PC-3 (cell line): Measurements from ENCODE around the gene COL25A1. TPM values are rescaled to one million over a fixed set of nuclear protein-coding genes. Genes with fewer than 3 reads are reported as not detected.

Experiments used
- ATAC-seq: fragments of 200-7000 bp; cut with Tn5 transposase; 2 replicates; pipeline ENCODE4 v1.9.1; 2020; ENCODE audit warnings: mild to moderate bottlenecking, moderate library complexity
- BruUV-seq: library from RNA; stranded (reverse); fragments of 400-500 nt; replicated peaks from 2 replicates; lab custom pipeline; 2021; lab: Mats Ljungman, UMichigan
- CTCF ChIA-PET: fragments of 300-600 bp; sonication (Branson Sonifier 250); formaldehyde crosslinking; loops from one replicate; lab custom pipeline; 2022; ENCODE audit warnings: antibody characterized with exemption; lab: Charles Lee
- POLR2A ChIA-PET: fragments of 300-600 bp; sonication (Branson Sonifier 250); formaldehyde crosslinking; loops from one replicate; lab custom pipeline; 2022; ENCODE audit warnings: antibody characterized with exemption; ENCODE audit not compliant: unreplicated experiment; lab: Charles Lee
- DNase-seq: peaks from one replicate; pipeline ENCODE4 v3.0.0-alpha.2; 2015
- H2AFZ ChIP-seq: fragments of 300-600 bp; sonication (generic); 2 replicates; pipeline ENCODE4 v1.6.0; 2016; ENCODE audit warnings: antibody characterized with exemption, low read length
- H3F3A ChIP-seq: fragments of 300-600 bp; sonication (generic); one replicate; pipeline ENCODE4 v1.6.0; 2017; ENCODE audit warnings: antibody characterized with exemption, low read length, control low read depth, mild to moderate bottlenecking; ENCODE audit not compliant: unreplicated experiment
- H3K27ac ChIP-seq: fragments of 300-600 bp; sonication (generic); 2 replicates; pipeline ENCODE4 v1.5.1; 2016; ENCODE audit warnings: mild to moderate bottlenecking, low read length
- H3K27me3 ChIP-seq: fragments of 300-600 bp; sonication (generic); 2 replicates; pipeline ENCODE4 v1.6.1; 2016; ENCODE audit warnings: low read length, mixed read lengths
- H3K36me3 ChIP-seq: fragments of 300-600 bp; sonication (generic); 2 replicates; pipeline ENCODE4 v1.6.1; 2016; ENCODE audit warnings: low read depth, mixed run types, low read length, mixed read lengths
- H3K4me1 ChIP-seq: fragments of 300-600 bp; sonication (generic); 2 replicates; pipeline ENCODE4 v1.5.1; 2016; ENCODE audit warnings: low read length; ENCODE audit not compliant: insufficient read depth
- H3K4me2 ChIP-seq: fragments of 300-600 bp; sonication (generic); 2 replicates; pipeline ENCODE4 v1.6.0; 2016; ENCODE audit warnings: low read length
- H3K4me3 ChIP-seq: fragments of 300-600 bp; sonication (generic); 2 replicates; pipeline ENCODE4 v1.5.1; 2016; ENCODE audit warnings: mild to moderate bottlenecking, low read length, mixed read lengths
- H3K79me2 ChIP-seq: fragments of 300-600 bp; sonication (generic); 2 replicates; pipeline ENCODE4 v1.6.1; 2017; ENCODE audit warnings: low read length, mixed read lengths
- H3K9ac ChIP-seq: fragments of 300-600 bp; sonication (generic); 2 replicates; pipeline ENCODE4 v1.6.0; 2016; ENCODE audit warnings: mild to moderate bottlenecking, low read length
- H3K9me2 ChIP-seq: fragments of 300-600 bp; sonication (generic); replicated peaks from 2 replicates; pipeline ENCODE4 v1.6.1; 2016; ENCODE audit warnings: mixed run types, low read length, mixed read lengths
- H3K9me3 ChIP-seq: fragments of 300-600 bp; sonication (generic); 2 replicates; pipeline ENCODE4 v1.6.1; 2016; ENCODE audit warnings: low read length, mixed read lengths
- H4K20me1 ChIP-seq: fragments of 300-600 bp; sonication (generic); 2 replicates; pipeline ENCODE4 v1.6.1; 2016; ENCODE audit warnings: low read length, mixed read lengths
- CTCF ChIP-seq: fragments of 300-600 bp; sonication (generic); conservative IDR thresholded peaks from 2 replicates; pipeline ENCODE4 v1.5.1; 2017; ENCODE audit warnings: antibody characterized with exemption, low read depth, mild to moderate bottlenecking, low read length
- EZH2 ChIP-seq: fragments of 300-600 bp; sonication (generic); IDR thresholded peaks from one replicate; pipeline ENCODE4 v1.6.1; 2017; ENCODE audit warnings: antibody characterized with exemption, mild to moderate bottlenecking, low read length; ENCODE audit not compliant: unreplicated experiment
- EZH2phosphoT487 ChIP-seq: fragments of 300-600 bp; sonication (generic); IDR thresholded peaks from 2 replicates; pipeline ENCODE4 v1.6.1; 2018; ENCODE audit warnings: mild to moderate bottlenecking, antibody characterized with exemption, low read length, borderline replicate concordance
- intact Hi-C: fragments of 100-400 bp; cut with micrococcal nuclease; formaldehyde crosslinking; loops from 2 replicates; pipeline ENCODE4 v1.9.0; 2023
- total RNA-seq: library from RNA; depleted of rRNA; stranded (reverse); fragments of >200 nt; gene quantifications from 2 replicates; pipeline ENCODE4 v1.2.3, GENCODE V29; 2014

COL25A1 gene
- total RNA-seq, 1 experiment from 2014 or later = not detected

- intact Hi-C loops = no loop called here
- Histone ChIP-seq H3K27ac (no peak overlapping the region), H3K4me3 (no peak overlapping the region), H2AFZ (no peak overlapping the region), H3K9me2 (no peaks in the 10 kb centered on the region), H3K79me2 (no peaks in the 10 kb centered on the region), H3K27me3 (peaks cover 9% of the 10 kb centered on the region), H3K36me3 (no peaks in the 10 kb centered on the region), H3K9me3 (no peaks in the 10 kb centered on the region), H4K20me1 (no peaks in the 10 kb centered on the region), H3K4me1 (no peaks in the 10 kb centered on the region), H3F3A (no peaks in the 10 kb centered on the region), H3K9ac (no peak overlapping the region), H3K4me2 (no peak overlapping the region)
- BruUV-seq = no TSS peak
- ChIA-PET POLR2A (no interaction called here), CTCF (no interaction called here)
- ATAC-seq (no peak), DNase-seq (no peak)
- TF ChIP-seq EZH2phosphoT487 (no peak), CTCF (no peak), EZH2 (no peak)
Observed at GRCh38 chr4:109251396-109251795, 51.1 kb downstream of the COL25A1 start.

GRCh38 chr4:109248322-109248900 is 54.0 kb downstream of the COL25A1 start:
- Histone ChIP-seq H3K9ac (no peak overlapping the region), H3K4me3 (no peak overlapping the region), H3K36me3 (no peaks in the 10 kb centered on the region), H3K4me1 (no peaks in the 10 kb centered on the region), H2AFZ (no peak overlapping the region), H3K9me3 (no peaks in the 10 kb centered on the region), H3K27me3 (no peaks in the 10 kb centered on the region), H3K9me2 (no peaks in the 10 kb centered on the region), H3F3A (no peaks in the 10 kb centered on the region), H3K79me2 (no peaks in the 10 kb centered on the region), H3K27ac (no peak overlapping the region), H3K4me2 (no peak overlapping the region), H4K20me1 (no peaks in the 10 kb centered on the region)
- ATAC-seq (no peak), DNase-seq (no peak)
- intact Hi-C loops = no loop called here
- ChIA-PET POLR2A (no interaction called here), CTCF (no interaction called here)
- no peak for TF ChIP-seq EZH2phosphoT487
- no peak for TF ChIP-seq CTCF
- no peak for TF ChIP-seq EZH2
- BruUV-seq = no TSS peak

GRCh38 chr4:109243871-109244270 is 58.6 kb downstream of the COL25A1 start:
- Histone ChIP-seq H3K9me2 (no peaks in the 10 kb centered on the region), H4K20me1 (no peaks in the 10 kb centered on the region), H3K9ac (no peak overlapping the region), H3F3A (no peaks in the 10 kb centered on the region), H2AFZ (no peak overlapping the region), H3K4me1 (no peaks in the 10 kb centered on the region), H3K27ac (no peak overlapping the region), H3K4me3 (no peak overlapping the region), H3K4me2 (no peak overlapping the region), H3K9me3 (no peaks in the 10 kb centered on the region), H3K36me3 (no peaks in the 10 kb centered on the region), H3K27me3 (no peaks in the 10 kb centered on the region), H3K79me2 (no peaks in the 10 kb centered on the region)
- ATAC-seq (no peak), DNase-seq (no peak)
- intact Hi-C loops = no loop called here
- POLR2A ChIA-PET = no interaction called here
- CTCF ChIA-PET = no interaction called here
- no peak for TF ChIP-seq CTCF
- no peak for TF ChIP-seq EZH2phosphoT487
- TF ChIP-seq EZH2 = no peak
- no TSS peak for BruUV-seq
